Activated CD4-positive, alpha-beta T cell treated with anti-CD3 and anti-CD28 coated beads for 36 hours (primary cell): ENCODE data around the gene XRCC4. TPM values are rescaled to one million over a fixed set of nuclear protein-coding genes. Genes with fewer than 3 reads are reported as not detected.
"Not testable (repeated sequence)": the region's sequence is repeated elsewhere in the genome, so short reads cannot be mapped to it uniquely, and the experiment has no call there.

Experiments
- ATAC-seq: fragments of 200-7000 bp; cut with Tn5 transposase; one replicate; pipeline ENCODE4 v1.10.0; 2021; ENCODE audit warnings: mild to moderate bottlenecking, moderate library complexity
- CTCF ChIA-PET: fragments of 350-600 bp; sonication (Branson Sonifier 250); formaldehyde crosslinking; loops from one replicate; lab custom pipeline; 2021; ENCODE audit warnings: antibody characterized with exemption; lab: Charles Lee
- POLR2A ChIA-PET: fragments of 350-600 bp; sonication (Branson Sonifier 250); formaldehyde crosslinking; loops from one replicate; lab custom pipeline; 2021; ENCODE audit warnings: antibody characterized with exemption, inconsistent platforms; lab: Charles Lee
- DNase-seq: peaks from one replicate; pipeline ENCODE4 v3.0.0-alpha.2; 2020
- H3K27ac Mint-ChIP-seq: one replicate; pipeline ENCODE4 v1.8.0; 2021; ENCODE audit warnings: mixed read lengths
- H3K27me3 Mint-ChIP-seq: one replicate; pipeline ENCODE4 v1.8.0; 2021; ENCODE audit warnings: mixed read lengths
- H3K36me3 Mint-ChIP-seq: one replicate; pipeline ENCODE4 v1.8.0; 2021; ENCODE audit warnings: low read depth, mixed read lengths
- H3K4me1 Mint-ChIP-seq: one replicate; pipeline ENCODE4 v1.8.0; 2021; ENCODE audit warnings: mixed read lengths
- H3K4me3 Mint-ChIP-seq: one replicate; pipeline ENCODE4 v1.8.0; 2021; ENCODE audit warnings: mild to moderate bottlenecking, moderate library complexity, mixed read lengths
- H3K9me3 Mint-ChIP-seq: one replicate; pipeline ENCODE4 v1.8.0; 2021; ENCODE audit warnings: low read depth, mixed read lengths
- intact Hi-C, 2 experiments: fragments of 100-400 bp; cut with DNase I in 1 of 2; cut with micrococcal nuclease in 1 of 2; formaldehyde crosslinking; loops; one replicate each; pipeline versions ENCODE4 v1.14.2 to v1.15.1; 2022 to 2024; cut with DNase I, micrococcal nuclease
- total RNA-seq, 2 experiments: library from RNA; stranded (reverse); gene quantifications; one replicate each; pipeline ENCODE4 v1.2.3, GENCODE V29; 2021

Gene XRCC4
- total RNA-seq, 2 experiments from 2014 or later, result 13.7 to 16.9 TPM

- ChIA-PET POLR2A (no interaction called here), CTCF (no interaction called here)
- DNase-seq, result no peak
- Mint-ChIP-seq H3K27ac (no peak overlapping the region), H3K4me3 (no peak overlapping the region), H3K9me3 (peaks cover 12% of the 10 kb centered on the region), H3K36me3 (peaks cover 25% of the 10 kb centered on the region), H3K4me1 (no peaks in the 10 kb centered on the region), H3K27me3 (no peaks in the 10 kb centered on the region)
- intact Hi-C loops, result no loop called here
- ATAC-seq, result no peak
Observed at GRCh38 chr5:83125560-83125959, 48.2 kb downstream of the XRCC4 start.

DNA sequence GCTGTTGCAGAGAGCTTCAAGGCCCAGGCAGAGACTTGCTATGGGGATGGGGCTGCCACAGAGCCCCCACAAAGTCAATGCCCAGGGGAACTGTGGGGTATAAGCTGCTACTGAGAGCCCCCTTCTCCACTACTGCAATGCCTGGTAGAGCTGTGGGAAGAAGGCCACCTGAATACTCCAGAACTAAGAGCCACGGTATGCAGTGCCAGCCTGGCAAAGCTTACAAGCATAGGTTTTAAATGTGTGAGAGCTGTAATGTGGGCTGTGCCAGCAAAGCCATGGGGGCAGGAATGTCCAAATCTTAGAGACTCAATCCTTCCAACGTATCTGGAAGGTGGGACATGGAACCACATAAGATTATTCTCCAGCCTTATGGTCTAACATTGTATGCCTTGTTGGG, 49.2 kb downstream of the XRCC4 start:
- peaks cover 31% of the 10 kb centered on the region for H3K36me3 Mint-ChIP-seq
- DNase-seq, result no peak
- intact Hi-C loops, result no loop called here
- H3K27me3 Mint-ChIP-seq, result no peaks in the 10 kb centered on the region
- ATAC-seq, result no peak
- ChIA-PET POLR2A (no interaction called here), CTCF (interaction anchor here (1.2 kb wide), 1 partner anchor 11 kb away, joined by 4 read pairs; no protein-coding TSS in a partner anchor)
- peaks cover 17% of the 10 kb centered on the region for H3K9me3 Mint-ChIP-seq
- no peak overlapping the region for H3K27ac Mint-ChIP-seq
- no peak overlapping the region for H3K4me3 Mint-ChIP-seq
- no peaks in the 10 kb centered on the region for H3K4me1 Mint-ChIP-seq

DNA sequence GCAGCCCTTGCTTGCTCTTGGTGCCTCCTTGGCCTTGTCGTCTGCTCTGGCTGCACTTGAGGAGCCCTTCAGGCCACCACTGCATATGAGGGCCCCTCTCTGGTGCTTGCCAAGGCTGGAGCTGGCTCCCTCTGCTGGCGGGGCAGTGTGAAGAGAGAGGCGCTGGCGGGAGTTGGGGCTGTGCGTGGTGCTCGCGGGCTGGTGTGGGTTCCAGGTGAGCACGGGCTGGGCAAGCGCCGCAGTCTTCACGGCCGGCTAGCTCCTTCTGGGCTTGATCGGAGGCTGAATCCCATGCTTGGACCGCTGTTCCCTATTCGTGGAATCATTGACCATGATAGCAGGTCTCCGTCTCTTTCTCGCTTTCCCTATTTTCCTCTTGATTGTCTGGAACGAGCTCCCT, 56.5 kb downstream of the XRCC4 start:
- ATAC-seq, result no peak
- H3K4me3 Mint-ChIP-seq, result no peak overlapping the region
- no peaks in the 10 kb centered on the region for H3K4me1 Mint-ChIP-seq
- ChIA-PET CTCF (no interaction called here), POLR2A (no interaction called here)
- intact Hi-C loops, result no loop called here
- H3K27ac Mint-ChIP-seq, result no peak overlapping the region
- H3K27me3 Mint-ChIP-seq, result no peaks in the 10 kb centered on the region
- no peak for DNase-seq
- peaks cover 36% of the 10 kb centered on the region for H3K36me3 Mint-ChIP-seq
- H3K9me3 Mint-ChIP-seq, result peaks cover 10% of the 10 kb centered on the region

- no peak for ATAC-seq
- H3K36me3 Mint-ChIP-seq, result peaks cover 6% of the 10 kb centered on the region
- POLR2A ChIA-PET, result no interaction called here
Observed at GRCh38 chr5:83142526-83142925, 65.2 kb downstream of the XRCC4 start.

GRCh38 chr5:83145241-83145640, 67.9 kb downstream of the XRCC4 start:
- DNase-seq, result no peak
- peaks cover 4% of the 10 kb centered on the region for H3K36me3 Mint-ChIP-seq
- no peak overlapping the region for H3K4me3 Mint-ChIP-seq
- no peaks in the 10 kb centered on the region for H3K27me3 Mint-ChIP-seq
- H3K4me1 Mint-ChIP-seq, result no peaks in the 10 kb centered on the region
- ChIA-PET POLR2A (no interaction called here), CTCF (interaction anchor here (1.2 kb wide), 1 partner anchor 16 kb away, joined by 3 read pairs; no protein-coding TSS in a partner anchor)
- ATAC-seq, result no peak
- intact Hi-C loops, result no loop called here
- H3K27ac Mint-ChIP-seq, result no peak overlapping the region
- peaks cover 2% of the 10 kb centered on the region for H3K9me3 Mint-ChIP-seq

More at GRCh38 chr5:83142526-83142925, 65.2 kb downstream of the XRCC4 start:
- Mint-ChIP-seq H3K4me1 (no peaks in the 10 kb centered on the region), H3K9me3 (peaks cover 2% of the 10 kb centered on the region), H3K27ac (no peak overlapping the region), H3K27me3 (no peaks in the 10 kb centered on the region), H3K4me3 (no peak overlapping the region)
- CTCF ChIA-PET, result no interaction called here
- intact Hi-C loops, result no loop called here
- no peak for DNase-seq

DNA sequence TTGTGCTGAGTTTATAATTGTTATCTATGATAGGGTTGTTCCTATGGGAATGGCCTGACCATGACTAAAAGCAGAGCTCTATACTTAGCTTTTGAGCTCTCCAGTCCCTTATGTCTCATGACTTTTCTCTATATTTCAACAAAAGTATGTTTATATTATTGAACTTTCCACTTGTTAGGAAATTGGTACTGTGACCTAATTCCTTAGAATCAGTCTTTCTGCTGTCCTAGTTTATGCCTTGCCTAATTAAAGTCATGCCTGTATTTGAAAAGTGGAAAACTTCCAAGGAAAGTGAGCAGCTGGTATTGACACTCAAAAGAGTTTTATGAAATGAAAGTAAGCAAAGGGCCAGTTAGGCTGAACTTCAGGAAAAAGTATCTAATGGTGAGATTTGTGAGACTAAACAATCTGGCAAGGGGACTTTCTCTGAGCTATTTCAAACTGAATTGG, 68.6 kb downstream of the XRCC4 start:
- Mint-ChIP-seq H3K36me3 (peaks cover 3% of the 10 kb centered on the region), H3K9me3 (peaks cover 2% of the 10 kb centered on the region), H3K4me3 (no peak overlapping the region), H3K4me1 (no peaks in the 10 kb centered on the region), H3K27me3 (no peaks in the 10 kb centered on the region), H3K27ac (no peak overlapping the region)
- intact Hi-C loops, result no loop called here
- ChIA-PET CTCF (interaction anchor here (1.2 kb wide), 1 partner anchor 15 kb away, joined by 3 read pairs; no protein-coding TSS in a partner anchor), POLR2A (no interaction called here)
- no peak for DNase-seq
- no peak for ATAC-seq

DNA sequence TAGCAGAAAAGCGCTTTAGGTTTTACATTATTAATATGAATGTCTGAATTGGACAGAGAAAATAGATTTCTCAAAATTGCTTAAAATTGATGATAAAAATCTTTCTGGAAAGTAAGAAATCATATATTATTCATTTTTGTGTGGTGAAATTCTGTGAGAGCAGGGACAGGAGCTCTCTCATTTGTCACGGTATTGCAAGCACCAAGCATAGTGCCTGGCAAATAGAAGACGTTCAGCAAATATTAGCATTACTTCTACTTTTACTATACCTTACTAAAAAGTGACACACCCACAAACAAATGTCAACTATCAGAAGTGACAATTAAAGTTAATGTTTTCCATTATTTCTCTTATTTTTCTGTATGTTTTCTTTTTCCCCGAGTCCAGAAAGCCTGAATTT, 69.1 kb downstream of the XRCC4 start:
- H3K4me3 Mint-ChIP-seq, result no peak overlapping the region
- CTCF ChIA-PET, result no interaction called here
- POLR2A ChIA-PET, result no interaction called here
- ATAC-seq (no peak), DNase-seq (no peak)
- H3K36me3 Mint-ChIP-seq, result peaks cover 3% of the 10 kb centered on the region
- no peaks in the 10 kb centered on the region for H3K27me3 Mint-ChIP-seq
- H3K9me3 Mint-ChIP-seq, result peaks cover 2% of the 10 kb centered on the region
- intact Hi-C loops, result no loop called here
- no peak overlapping the region for H3K27ac Mint-ChIP-seq
- no peaks in the 10 kb centered on the region for H3K4me1 Mint-ChIP-seq

- Mint-ChIP-seq H3K4me1 (no peaks in the 10 kb centered on the region), H3K27ac (no peak overlapping the region), H3K4me3 (no peak overlapping the region), H3K36me3 (no peaks in the 10 kb centered on the region), H3K27me3 (no peaks in the 10 kb centered on the region), H3K9me3 (peaks cover 2% of the 10 kb centered on the region)
- intact Hi-C loops, result no loop called here
- CTCF ChIA-PET, result no interaction called here
- POLR2A ChIA-PET, result no interaction called here
- DNase-seq, result no peak
- no peak for ATAC-seq
Observed at GRCh38 chr5:83147593-83147992, 70.2 kb downstream of the XRCC4 start.

DNA sequence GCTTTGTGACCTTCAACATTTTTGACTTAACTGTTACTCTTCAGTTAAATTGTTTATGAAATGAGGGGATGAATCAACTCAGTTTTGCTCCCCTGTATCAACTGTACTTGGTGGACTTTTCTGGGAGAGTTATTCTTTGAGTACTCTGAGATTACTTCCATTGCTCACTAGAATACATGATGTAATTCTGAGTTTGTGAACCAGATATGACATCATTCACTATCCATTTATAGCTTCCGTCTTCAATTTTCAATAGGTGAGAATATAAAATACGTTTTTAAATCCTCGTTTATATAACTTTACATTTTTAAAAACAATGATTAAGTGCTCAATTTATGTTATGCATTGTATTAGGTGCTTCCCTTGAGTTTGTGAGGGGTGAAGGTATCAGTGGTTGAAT, 71.0 kb downstream of the XRCC4 start:
- CTCF ChIA-PET, result interaction anchor here (1.0 kb wide), 1 partner anchor 12 kb away, joined by 3 read pairs; no protein-coding TSS in a partner anchor
- POLR2A ChIA-PET, result no interaction called here
- H3K27ac Mint-ChIP-seq, result no peak overlapping the region
- ATAC-seq (no peak), DNase-seq (no peak)
- H3K4me1 Mint-ChIP-seq, result no peaks in the 10 kb centered on the region
- H3K9me3 Mint-ChIP-seq, result peaks cover 2% of the 10 kb centered on the region
- intact Hi-C loops, result no loop called here
- H3K27me3 Mint-ChIP-seq, result no peaks in the 10 kb centered on the region
- no peaks in the 10 kb centered on the region for H3K36me3 Mint-ChIP-seq
- H3K4me3 Mint-ChIP-seq, result no peak overlapping the region

DNA sequence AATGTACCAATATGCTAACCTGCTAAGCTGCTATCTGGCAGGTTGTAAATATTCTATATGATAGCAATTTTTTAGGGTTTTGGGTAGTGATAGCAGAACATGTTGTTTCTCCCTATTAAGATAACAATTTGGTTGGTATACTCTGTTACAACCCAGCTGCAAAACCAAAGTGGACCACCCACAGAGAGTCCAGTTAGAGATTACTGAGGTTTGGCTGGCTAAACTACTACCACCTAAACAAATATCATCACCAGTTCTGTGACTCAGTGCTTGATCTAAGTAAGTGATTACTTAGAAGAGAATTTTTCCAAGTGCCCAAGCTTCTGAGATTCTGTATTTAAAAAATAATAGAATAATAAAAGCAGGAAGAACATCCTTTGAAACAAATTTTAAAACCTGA, 72.3 kb downstream of the XRCC4 start:
- no peaks in the 10 kb centered on the region for H3K27me3 Mint-ChIP-seq
- no peaks in the 10 kb centered on the region for H3K36me3 Mint-ChIP-seq
- no peaks in the 10 kb centered on the region for H3K4me1 Mint-ChIP-seq
- H3K9me3 Mint-ChIP-seq, result no peaks in the 10 kb centered on the region
- ChIA-PET CTCF (no interaction called here), POLR2A (no interaction called here)
- intact Hi-C loops, result no loop called here
- ATAC-seq (no peak), DNase-seq (no peak)
- no peak overlapping the region for H3K4me3 Mint-ChIP-seq
- H3K27ac Mint-ChIP-seq, result no peak overlapping the region

DNA sequence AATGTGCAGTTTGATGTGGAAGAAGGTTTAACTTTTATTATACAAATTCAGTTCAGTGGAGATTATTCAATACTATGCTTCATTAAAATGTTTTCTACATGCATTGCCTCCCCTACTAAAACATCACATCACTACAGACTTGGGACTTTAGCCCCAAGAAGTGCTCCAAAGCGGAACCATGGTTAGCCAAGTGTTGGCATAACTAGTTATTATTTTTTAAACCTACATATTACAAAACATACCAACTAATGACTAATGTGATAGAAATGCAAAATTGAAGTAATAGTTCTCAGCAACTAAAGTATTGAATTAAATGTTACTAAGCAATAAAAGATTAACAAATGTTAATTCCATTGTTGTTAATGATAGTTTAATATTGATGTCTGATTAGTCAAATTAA, 74.5 kb downstream of the XRCC4 start:
- ChIA-PET POLR2A (no interaction called here), CTCF (interaction anchor here (0.7 kb wide), 1 partner anchor 477 kb away, joined by 3 read pairs; no protein-coding TSS in a partner anchor)
- Mint-ChIP-seq H3K4me1 (no peaks in the 10 kb centered on the region), H3K4me3 (no peak overlapping the region), H3K36me3 (no peaks in the 10 kb centered on the region), H3K27me3 (no peaks in the 10 kb centered on the region), H3K27ac (no peak overlapping the region), H3K9me3 (no peaks in the 10 kb centered on the region)
- intact Hi-C loops, result no loop called here
- DNase-seq (no peak), ATAC-seq (no peak)

- H3K27ac Mint-ChIP-seq, H3K9me3 Mint-ChIP-seq, POLR2A ChIA-PET, intact Hi-C loops, H3K27me3 Mint-ChIP-seq, DNase-seq, H3K4me1 Mint-ChIP-seq, H3K36me3 Mint-ChIP-seq, ATAC-seq, H3K4me3 Mint-ChIP-seq: not testable (repeated sequence)
- CTCF ChIA-PET, result interaction anchor here (1.0 kb wide), 1 partner anchor 608 kb away, joined by 3 read pairs; no protein-coding TSS in a partner anchor
Observed at GRCh38 chr5:83152996-83153395, 75.6 kb downstream of the XRCC4 start.
